GM12878 (cell line): ENCODE results near the gene GRB10.
A peak's percentile ranks its signal among the peaks of the same experiment; 100 is the strongest.

Experiments
- CTCF ChIP-seq, 3 experiments: IDR thresholded peaks in 2 of 3; conservative IDR thresholded peaks in 1 of 3; 2 replicates each; pipeline ENCODE4 v1.5.1; 2011; ENCODE audit warnings: low read depth in 3 of 3, low read length in 3 of 3, mild to moderate bottlenecking in 3 of 3, control low read depth in 2 of 3, moderate library complexity in 2 of 3, inconsistent platforms in 1 of 3, mixed read lengths in 1 of 3; ENCODE audit not compliant: control insufficient read depth in 2 of 3, insufficient read depth in 1 of 3; ENCODE audit errors: extremely low read depth in 1 of 3
- EP300 ChIP-seq, 2 experiments: fragments of 150-350 bp in 1 of 2; IDR thresholded peaks; 2 replicates each; pipeline ENCODE4 v1.6.1; 2011 to 2012; ENCODE audit warnings: low read depth in 2 of 2, low read length in 2 of 2, borderline replicate concordance in 1 of 2, improper control_type of control experiment in 1 of 2, inconsistent platforms in 1 of 2; ENCODE audit not compliant: control insufficient read depth in 1 of 2
- GABPA ChIP-seq: IDR thresholded peaks from 2 replicates; pipeline ENCODE4 v1.6.1; 2014; ENCODE audit warnings: antibody characterized with exemption, low read depth, mild to moderate bottlenecking, inconsistent platforms
- HDGF ChIP-seq: fragments of 450-650 bp; IDR thresholded peaks from 2 replicates; pipeline ENCODE4 v1.6.1; 2016; ENCODE audit warnings: antibody characterized with exemption
- NR2C1 ChIP-seq: fragments of 450-650 bp; IDR thresholded peaks from 2 replicates; pipeline ENCODE4 v1.6.1; 2017; ENCODE audit warnings: antibody characterized with exemption, mild to moderate bottlenecking, moderate library complexity
- POLR2A ChIP-seq: IDR thresholded peaks from 2 replicates; pipeline ENCODE4 v1.6.1; 2011; ENCODE audit warnings: low read depth, mild to moderate bottlenecking, low read length
- POLR2AphosphoS5 ChIP-seq: IDR thresholded peaks from 2 replicates; pipeline ENCODE4 v1.6.1; 2011; ENCODE audit warnings: mild to moderate bottlenecking, low read length, inconsistent platforms
- TCF12 ChIP-seq: IDR thresholded peaks from 2 replicates; pipeline ENCODE4 v1.6.1; 2011; ENCODE audit warnings: low read depth, mild to moderate bottlenecking, low read length
- ZNF274 ChIP-seq: IDR thresholded peaks from one replicate; pipeline ENCODE4 v1.8.0; 2011; ENCODE audit not compliant: insufficient read length, insufficient read depth
- TF ChIP-seq, protein P1 (sequence below): IDR thresholded peaks from 2 replicates; pipeline ENCODE4 v1.6.1; 2012; ENCODE audit warnings: mild to moderate bottlenecking, low read depth, low read length
- TF ChIP-seq, protein P2 (sequence below): fragments of 450-650 bp; IDR thresholded peaks from 2 replicates; pipeline ENCODE4 v1.6.1; 2014; ENCODE audit warnings: mild to moderate bottlenecking

DNA sequence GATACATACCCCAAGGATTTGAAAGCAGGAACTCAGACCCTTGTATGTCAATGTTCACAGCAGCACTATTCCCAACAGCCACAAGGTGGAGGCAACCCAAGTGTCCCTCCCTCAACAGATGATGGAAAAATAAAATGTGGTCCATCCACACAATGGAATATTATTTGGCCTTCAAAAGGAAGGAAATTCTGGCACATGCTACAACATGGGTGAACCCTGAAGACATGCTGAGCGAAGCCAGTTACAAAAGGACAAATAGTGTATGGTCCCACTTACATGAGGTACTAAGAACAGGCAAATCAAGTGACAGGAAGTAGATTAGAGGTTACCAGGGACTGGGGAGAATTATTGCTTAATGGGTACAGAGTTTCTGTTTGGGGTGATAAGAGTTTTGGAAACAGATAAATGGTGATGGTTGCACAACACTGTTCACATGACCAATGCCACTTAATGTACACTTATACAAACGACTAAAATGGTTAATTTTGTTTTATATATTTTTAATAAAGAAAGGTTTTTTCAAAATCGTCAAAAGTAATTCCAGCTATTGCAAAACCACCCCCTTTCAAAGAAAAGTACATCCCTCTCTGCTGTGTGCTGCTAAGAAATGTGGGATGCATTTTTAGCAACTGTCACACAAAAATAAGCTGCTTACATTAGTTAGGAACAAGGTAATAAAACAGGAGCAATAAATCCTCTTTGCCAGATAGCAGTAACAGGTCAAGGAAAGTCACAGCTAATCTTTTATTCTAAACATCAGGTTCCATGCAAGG lies 85.7 kb downstream of the GRB10 start:
- TF ChIP-seq POLR2A (no peak), CTCF (IDR thresholded peaks at IDR 0.05 in 2 of 3, conservative IDR thresholded peaks at IDR 0.05 in 1 of 3; ENCODE audit: control insufficient read depth in 2 of 3, extremely low read depth in 1 of 3, insufficient read depth in 1 of 3, low read depth in 3 of 3, low read length in 3 of 3) (peak; percentile 17 to 47 (median 36); a peak in 5 of 6 replicates), HDGF (no peak), EP300 (IDR thresholded peaks at IDR 0.05; ENCODE audit: borderline replicate concordance in 1 of 2, control insufficient read depth in 1 of 2, low read depth in 2 of 2, low read length in 2 of 2) (no peak), POLR2AphosphoS5 (no peak), TCF12 (no peak), ZNF274 (no peak), GABPA (no peak), NR2C1 (no peak)
- TF ChIP-seq, protein P1, sequence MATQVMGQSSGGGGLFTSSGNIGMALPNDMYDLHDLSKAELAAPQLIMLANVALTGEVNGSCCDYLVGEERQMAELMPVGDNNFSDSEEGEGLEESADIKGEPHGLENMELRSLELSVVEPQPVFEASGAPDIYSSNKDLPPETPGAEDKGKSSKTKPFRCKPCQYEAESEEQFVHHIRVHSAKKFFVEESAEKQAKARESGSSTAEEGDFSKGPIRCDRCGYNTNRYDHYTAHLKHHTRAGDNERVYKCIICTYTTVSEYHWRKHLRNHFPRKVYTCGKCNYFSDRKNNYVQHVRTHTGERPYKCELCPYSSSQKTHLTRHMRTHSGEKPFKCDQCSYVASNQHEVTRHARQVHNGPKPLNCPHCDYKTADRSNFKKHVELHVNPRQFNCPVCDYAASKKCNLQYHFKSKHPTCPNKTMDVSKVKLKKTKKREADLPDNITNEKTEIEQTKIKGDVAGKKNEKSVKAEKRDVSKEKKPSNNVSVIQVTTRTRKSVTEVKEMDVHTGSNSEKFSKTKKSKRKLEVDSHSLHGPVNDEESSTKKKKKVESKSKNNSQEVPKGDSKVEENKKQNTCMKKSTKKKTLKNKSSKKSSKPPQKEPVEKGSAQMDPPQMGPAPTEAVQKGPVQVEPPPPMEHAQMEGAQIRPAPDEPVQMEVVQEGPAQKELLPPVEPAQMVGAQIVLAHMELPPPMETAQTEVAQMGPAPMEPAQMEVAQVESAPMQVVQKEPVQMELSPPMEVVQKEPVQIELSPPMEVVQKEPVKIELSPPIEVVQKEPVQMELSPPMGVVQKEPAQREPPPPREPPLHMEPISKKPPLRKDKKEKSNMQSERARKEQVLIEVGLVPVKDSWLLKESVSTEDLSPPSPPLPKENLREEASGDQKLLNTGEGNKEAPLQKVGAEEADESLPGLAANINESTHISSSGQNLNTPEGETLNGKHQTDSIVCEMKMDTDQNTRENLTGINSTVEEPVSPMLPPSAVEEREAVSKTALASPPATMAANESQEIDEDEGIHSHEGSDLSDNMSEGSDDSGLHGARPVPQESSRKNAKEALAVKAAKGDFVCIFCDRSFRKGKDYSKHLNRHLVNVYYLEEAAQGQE = no peak
- TF ChIP-seq, protein P2, sequence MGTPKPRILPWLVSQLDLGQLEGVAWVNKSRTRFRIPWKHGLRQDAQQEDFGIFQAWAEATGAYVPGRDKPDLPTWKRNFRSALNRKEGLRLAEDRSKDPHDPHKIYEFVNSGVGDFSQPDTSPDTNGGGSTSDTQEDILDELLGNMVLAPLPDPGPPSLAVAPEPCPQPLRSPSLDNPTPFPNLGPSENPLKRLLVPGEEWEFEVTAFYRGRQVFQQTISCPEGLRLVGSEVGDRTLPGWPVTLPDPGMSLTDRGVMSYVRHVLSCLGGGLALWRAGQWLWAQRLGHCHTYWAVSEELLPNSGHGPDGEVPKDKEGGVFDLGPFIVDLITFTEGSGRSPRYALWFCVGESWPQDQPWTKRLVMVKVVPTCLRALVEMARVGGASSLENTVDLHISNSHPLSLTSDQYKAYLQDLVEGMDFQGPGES = no peak
